Measurements from ENCODE around the gene PIP5K1A.

Gene PIP5K1A

GRCh38 chr1:151235235-151235634 lies 36.9 kb downstream of the PIP5K1A start:
- intact Hi-C loops (cut with DNase I; ENCODE audit: low total_unique reads), result no loop called here
- DNase-seq, result no peak
- Histone ChIP-seq H3K36me3 (peaks cover 95 to 100% (median 100%) of the 10 kb centered on the region in 3 donors), H3K27me3 (no peaks in the 10 kb centered on the region), H3K4me1 (no peaks in the 10 kb centered on the region), H3K4me3 (no peak overlapping the region), H3K9me3 (no peaks in the 10 kb centered on the region), H3K27ac (no peak overlapping the region)
- TF ChIP-seq CTCF (IDR thresholded peaks at IDR 0.05), result no peak

- peaks cover 95 to 100% (median 100%) of the 10 kb centered on the region in 3 donors for H3K36me3 ChIP-seq
- DNase-seq, result no peak
- H3K4me3 ChIP-seq, result no peak overlapping the region
- H3K27ac ChIP-seq, result no peak overlapping the region
- no peaks in the 10 kb centered on the region for H3K9me3 ChIP-seq
- intact Hi-C loops (cut with DNase I; ENCODE audit: low total_unique reads), result no loop called here
- TF ChIP-seq CTCF (IDR thresholded peaks at IDR 0.05), result no peak
- H3K4me1 ChIP-seq, result no peaks in the 10 kb centered on the region
- no peaks in the 10 kb centered on the region for H3K27me3 ChIP-seq
Measured at GRCh38 chr1:151237678-151238466, 39.5 kb downstream of the PIP5K1A start.

GRCh38 chr1:151238467-151238739 lies 40.1 kb downstream of the PIP5K1A start:
- no peak for DNase-seq
- TF ChIP-seq CTCF (IDR thresholded peaks at IDR 0.05), result no peak
- H3K27ac ChIP-seq, result no peak overlapping the region
- H3K36me3 ChIP-seq, result peaks cover 97 to 100% (median 100%) of the 10 kb centered on the region in 3 donors
- intact Hi-C loops (cut with DNase I; ENCODE audit: low total_unique reads), result no loop called here
- H3K9me3 ChIP-seq, result no peaks in the 10 kb centered on the region
- no peak overlapping the region for H3K4me3 ChIP-seq
- no peaks in the 10 kb centered on the region for H3K27me3 ChIP-seq
- H3K4me1 ChIP-seq, result no peaks in the 10 kb centered on the region

- Histone ChIP-seq H3K27me3 (no peaks in the 10 kb centered on the region), H3K27ac (no peak overlapping the region), H3K4me1 (no peaks in the 10 kb centered on the region), H3K9me3 (no peaks in the 10 kb centered on the region), H3K4me3 (no peak overlapping the region), H3K36me3 (peaks cover 90 to 100% (median 98%) of the 10 kb centered on the region in 3 donors)
- no peak for DNase-seq
- intact Hi-C loops (cut with DNase I; ENCODE audit: low total_unique reads), result loop anchor here (10.0 kb wide), 1 partner anchor 138 kb away; no protein-coding TSS in a partner anchor
- no peak for TF ChIP-seq CTCF (IDR thresholded peaks at IDR 0.05)
Measured at GRCh38 chr1:151242442-151242841, 44.1 kb downstream of the PIP5K1A start.

- H3K27ac ChIP-seq, result no peak overlapping the region
- peaks cover 90 to 100% (median 98%) of the 10 kb centered on the region in 3 donors for H3K36me3 ChIP-seq
- intact Hi-C loops (cut with DNase I; ENCODE audit: low total_unique reads), result loop anchor here (10.0 kb wide), 1 partner anchor 139 kb away; no protein-coding TSS in a partner anchor
- H3K4me3 ChIP-seq, result no peak overlapping the region
- no peaks in the 10 kb centered on the region for H3K4me1 ChIP-seq
- DNase-seq, result no peak
- H3K9me3 ChIP-seq, result no peaks in the 10 kb centered on the region
- no peak for TF ChIP-seq CTCF (IDR thresholded peaks at IDR 0.05)
- H3K27me3 ChIP-seq, result no peaks in the 10 kb centered on the region
Measured at GRCh38 chr1:151243683-151244216, 45.4 kb downstream of the PIP5K1A start.
